ENCODE data around the gene TOB1.

Gene TOB1

GRCh38 chr17:50815400-50815799 is 50.8 kb downstream of the TOB1 start:
- H3K4me1 ChIP-seq (ENCODE audit: control insufficient read depth, insufficient read depth, low read length) = no peaks in the 10 kb centered on the region
- peaks cover 2 to 5% of the 10 kb centered on the region in 2 donors for H3K27me3 ChIP-seq (ENCODE audit: control insufficient read depth in 1 of 2, insufficient read depth in 2 of 2, low read length in 2 of 2)
- H3K36me3 ChIP-seq (ENCODE audit: control insufficient read depth in 2 of 2, insufficient read depth in 2 of 2, low read length in 2 of 2) = no peaks in the 10 kb centered on the region
- no peak overlapping the region for H3K4me3 ChIP-seq (ENCODE audit: low read length in 2 of 2)
- H3K27ac ChIP-seq (ENCODE audit: low read length) = no peak overlapping the region
- no peak overlapping the region for H3K9ac ChIP-seq (ENCODE audit: low read length in 2 of 2)
- H3K9me3 ChIP-seq (ENCODE audit: control insufficient read depth in 2 of 2, low read length in 2 of 2) = no peaks in the 10 kb centered on the region

GRCh38 chr17:50813583-50813982 is 52.6 kb downstream of the TOB1 start:
- Histone ChIP-seq H3K27ac (ENCODE audit: low read length) (no peak overlapping the region), H3K4me3 (ENCODE audit: low read length in 2 of 2) (no peak overlapping the region), H3K27me3 (ENCODE audit: control insufficient read depth in 1 of 2, insufficient read depth in 2 of 2, low read length in 2 of 2) (peaks cover 2 to 5% of the 10 kb centered on the region in 2 donors), H3K9me3 (ENCODE audit: control insufficient read depth in 2 of 2, low read length in 2 of 2) (no peaks in the 10 kb centered on the region), H3K36me3 (ENCODE audit: control insufficient read depth in 2 of 2, insufficient read depth in 2 of 2, low read length in 2 of 2) (no peaks in the 10 kb centered on the region), H3K4me1 (ENCODE audit: control insufficient read depth, insufficient read depth, low read length) (no peaks in the 10 kb centered on the region), H3K9ac (ENCODE audit: low read length in 2 of 2) (no peak overlapping the region)
